Esophagus mucosa (tissue), 1 donor: ENCODE results near the gene PIAS1. TPM values are rescaled to one million over a fixed set of nuclear protein-coding genes. Genes with fewer than 3 reads are reported as not detected.
"Not testable (repeated sequence)": the region's sequence is repeated elsewhere in the genome, so short reads cannot be mapped to it uniquely, and the experiment has no call there.

ENCODE experiments used
- ATAC-seq: fragments of 200-7000 bp; cut with Tn5 transposase; one replicate; pipeline ENCODE4 v1.9.1; 2020
- total RNA-seq: library from RNA; stranded (reverse); gene quantifications from one replicate; pipeline ENCODE4 v1.2.4, GENCODE V29; 2023
- donor health status: DM: yes; HTN: yes; CAD: no.

The PIAS1 gene
- total RNA-seq, 1 donor from 2014 or later: 24.4 TPM

- ATAC-seq: no peak
These were observed 19.3 kb upstream of the PIAS1 start for GRCh38 chr15:68034719-68035293.

DNA sequence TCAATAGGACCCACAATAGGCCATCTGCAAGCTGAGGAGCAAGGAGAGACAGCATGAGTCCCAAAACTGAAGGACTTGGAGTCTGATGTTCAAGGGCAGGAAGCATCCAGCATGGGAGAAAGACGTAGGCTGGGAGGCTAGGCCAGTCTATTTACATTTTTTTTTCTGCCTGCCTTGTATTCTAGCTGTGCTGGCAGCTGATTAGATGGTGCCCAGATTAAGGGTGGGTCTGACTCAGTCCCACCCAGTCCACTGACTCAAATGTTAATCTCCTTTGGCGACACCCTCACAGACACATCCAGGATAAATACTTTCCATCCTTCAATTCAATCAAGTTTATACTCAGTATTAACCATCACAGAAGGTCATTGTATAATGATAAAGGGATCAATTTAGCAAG is 15.9 kb upstream of the PIAS1 start:
- no peak for ATAC-seq

DNA sequence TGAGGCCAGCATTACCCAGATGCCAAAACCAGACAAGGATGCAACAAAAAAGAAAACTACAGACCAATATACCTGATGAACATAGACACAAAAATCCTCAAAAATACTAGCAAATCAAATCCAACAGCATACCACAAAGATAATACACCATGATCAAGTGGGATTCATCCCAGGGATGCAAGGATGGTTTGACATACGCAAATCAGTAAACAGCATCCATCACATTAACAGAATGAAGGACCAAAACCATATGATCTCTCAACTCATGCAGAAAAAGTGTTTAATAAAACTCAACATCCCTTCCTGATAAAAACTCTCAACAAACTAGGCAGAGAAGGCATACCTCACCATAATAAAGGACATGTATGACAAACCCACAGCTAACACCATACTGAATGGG is 14.0 kb upstream of the PIAS1 start:
- ATAC-seq: no peak

DNA sequence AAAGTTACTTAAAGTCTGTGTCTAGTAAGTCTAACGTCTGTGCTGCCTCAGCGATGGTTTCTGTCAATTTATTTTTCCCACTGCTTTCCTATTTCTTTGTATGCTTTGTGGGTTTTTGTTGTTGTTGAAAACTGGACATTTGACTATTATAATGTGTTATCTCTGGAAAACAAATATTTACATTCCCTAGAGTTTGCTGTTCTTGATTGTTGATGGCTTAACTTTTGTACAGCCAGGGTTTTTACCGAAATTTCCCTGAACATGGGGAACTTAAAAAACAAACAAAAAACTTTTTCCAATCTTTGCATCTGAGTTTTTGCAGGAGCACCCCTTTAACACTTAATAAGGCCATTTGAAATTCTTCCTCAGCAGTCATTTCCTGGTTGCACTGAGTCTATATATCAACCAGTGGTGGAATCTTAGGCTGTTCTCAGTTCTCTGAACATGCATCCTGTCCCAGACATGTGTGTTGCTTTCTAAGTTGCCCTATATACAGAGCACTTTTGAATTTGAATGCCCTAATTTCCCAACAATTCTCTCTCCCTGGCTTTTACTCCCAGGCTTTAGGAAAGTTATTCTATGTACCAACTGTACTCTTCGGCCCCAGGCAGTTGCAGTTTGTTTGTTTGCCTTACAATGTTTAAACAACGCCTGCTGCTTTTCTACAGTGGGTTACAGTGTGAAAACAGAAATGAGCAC is 11.8 kb upstream of the PIAS1 start:
- ATAC-seq: no peak

DNA sequence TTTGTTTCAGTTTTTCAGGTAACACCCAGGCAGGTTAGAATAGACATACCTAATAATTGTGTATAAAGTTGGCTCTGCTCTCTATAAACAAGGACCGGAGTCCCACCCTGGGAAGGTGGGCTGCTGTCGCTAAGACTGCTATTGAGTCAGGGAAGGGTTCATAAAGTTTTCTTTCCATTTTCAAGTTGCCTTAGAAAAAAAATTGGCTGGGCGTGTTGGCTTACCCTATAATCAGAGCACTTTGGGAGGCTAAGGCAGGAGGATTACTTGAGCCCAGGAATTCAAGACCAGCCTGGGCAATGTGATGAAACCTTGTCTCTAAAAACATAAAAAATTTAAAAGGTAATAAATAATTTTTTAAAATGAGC is 11.3 kb upstream of the PIAS1 start:
- ATAC-seq: no peak

DNA sequence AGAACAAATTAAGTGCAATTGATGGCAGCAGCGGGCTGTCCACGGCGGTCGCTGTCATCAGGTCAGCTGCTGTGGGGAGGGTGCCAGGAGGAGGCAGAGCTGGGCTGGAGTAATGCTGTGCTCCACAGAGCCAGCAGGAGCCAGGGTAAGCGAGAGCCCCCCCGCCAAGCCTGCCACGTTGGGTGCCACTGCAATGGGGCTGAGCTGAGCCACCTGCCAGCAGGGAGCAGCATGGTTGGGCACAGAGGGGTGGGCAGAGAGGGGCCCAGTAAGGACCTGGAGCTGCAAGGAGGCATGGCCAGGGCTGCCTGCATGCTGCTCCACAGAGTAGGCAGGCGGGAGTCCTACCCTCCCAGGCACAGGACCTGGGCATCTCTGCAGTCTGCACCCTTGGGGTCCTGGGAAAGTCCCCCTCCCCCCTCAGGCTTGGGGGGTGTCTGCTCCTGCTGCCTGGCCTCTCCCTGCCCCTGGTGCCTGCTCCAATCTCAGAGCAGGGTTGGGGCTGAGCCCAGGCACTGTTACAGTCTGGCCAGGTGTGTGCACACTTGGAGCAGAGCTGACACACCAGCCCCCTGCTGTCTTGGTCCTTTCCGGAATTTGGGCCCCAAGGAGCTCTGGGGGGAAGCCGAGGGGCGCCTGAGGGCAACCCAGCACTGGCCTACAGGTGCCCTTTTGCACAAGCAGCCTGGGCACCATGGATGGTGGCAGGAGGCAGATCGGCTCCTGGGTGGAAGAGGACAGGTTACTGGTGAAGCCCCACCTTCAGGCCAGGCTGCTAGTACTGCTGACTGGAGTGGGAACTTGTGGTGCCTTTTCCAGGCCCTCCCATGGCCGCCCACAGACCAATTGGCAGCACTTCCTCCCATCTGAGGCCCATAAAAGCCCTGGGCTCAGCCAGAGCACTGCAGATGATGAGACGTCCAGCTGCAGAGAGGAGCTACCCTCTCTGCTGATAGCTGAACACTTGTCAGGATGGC is 8.5 kb upstream of the PIAS1 start:
- ATAC-seq: peak; percentile 15

GRCh38 chr15:68047826-68048225 is 6.3 kb upstream of the PIAS1 start:
- ATAC-seq: no peak

DNA sequence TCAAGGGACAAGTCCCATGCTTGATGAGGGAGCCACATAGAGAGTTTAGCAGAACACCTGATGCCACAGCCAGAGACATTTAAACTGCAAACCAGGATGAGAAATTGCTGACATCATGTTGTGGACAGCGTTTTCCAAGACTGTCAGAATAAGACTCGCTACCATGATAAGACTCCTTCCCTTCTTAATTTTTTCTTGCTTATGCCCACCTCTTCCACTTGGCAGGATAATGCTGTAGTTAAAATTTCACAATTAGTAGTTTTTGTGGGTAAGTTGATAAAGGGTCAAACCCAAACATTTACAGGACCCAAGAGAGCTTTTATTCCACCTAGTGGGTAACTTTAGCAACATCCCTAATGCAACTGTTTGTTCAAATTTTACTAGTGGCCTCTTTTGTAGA is 3.0 kb upstream of the PIAS1 start:
- no peak for ATAC-seq

GRCh38 chr15:68051907-68052306 is 2.2 kb upstream of the PIAS1 start:
- ATAC-seq: no peak

DNA sequence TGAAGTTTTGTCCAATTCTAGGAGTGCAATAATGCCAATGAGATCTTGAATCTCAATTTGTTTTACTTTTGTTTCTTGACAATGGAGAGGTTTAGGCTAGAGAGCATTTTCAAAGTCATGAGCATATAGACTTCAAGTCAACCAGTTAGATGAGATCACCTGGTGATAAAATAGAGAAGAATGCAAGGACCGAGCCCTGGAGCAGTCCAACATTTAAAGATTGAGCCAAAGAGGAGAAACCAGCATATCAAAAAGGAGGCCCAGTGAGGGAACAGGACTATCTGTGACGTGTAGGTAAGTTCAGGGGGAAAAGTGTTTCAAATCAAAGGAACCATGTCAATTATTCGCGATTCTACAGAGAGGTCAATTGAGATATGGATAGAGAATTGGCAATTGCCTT is 1.7 kb upstream of the PIAS1 start:
- no peak for ATAC-seq

- no peak for ATAC-seq
These were observed 1.1 kb upstream of the PIAS1 start for GRCh38 chr15:68053001-68053400.

DNA sequence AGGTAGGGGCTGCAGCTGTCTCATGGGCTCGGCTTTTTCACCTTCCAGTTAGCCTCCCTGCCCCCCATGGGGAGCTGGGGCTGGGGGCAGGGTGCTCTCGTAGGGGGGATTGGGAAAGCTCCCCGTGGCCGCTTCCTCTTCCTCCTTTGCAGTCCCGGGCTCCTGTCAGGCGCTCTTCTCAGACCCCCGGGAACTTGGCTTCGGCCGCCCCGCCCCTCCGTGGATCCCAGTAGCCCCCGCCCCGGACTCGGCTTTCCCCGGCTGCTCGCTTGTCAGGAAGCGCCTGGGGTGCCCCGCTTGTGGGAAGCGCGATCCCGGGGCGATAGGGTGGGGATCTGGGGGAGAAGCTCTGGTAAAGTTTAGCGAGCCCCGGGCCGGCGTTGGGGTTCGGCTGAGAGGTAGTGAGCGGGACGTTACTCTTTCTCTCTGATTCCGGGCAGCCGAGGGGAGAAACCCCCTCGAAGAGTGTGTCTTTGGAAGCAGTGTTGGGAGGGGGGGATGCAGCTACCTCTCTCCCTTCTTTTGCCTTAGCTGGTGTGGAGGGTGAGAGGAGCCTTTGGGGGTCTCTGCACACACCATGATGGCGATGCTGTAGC is 611 bp downstream of the PIAS1 start:
- peak; percentile 46 for ATAC-seq

DNA sequence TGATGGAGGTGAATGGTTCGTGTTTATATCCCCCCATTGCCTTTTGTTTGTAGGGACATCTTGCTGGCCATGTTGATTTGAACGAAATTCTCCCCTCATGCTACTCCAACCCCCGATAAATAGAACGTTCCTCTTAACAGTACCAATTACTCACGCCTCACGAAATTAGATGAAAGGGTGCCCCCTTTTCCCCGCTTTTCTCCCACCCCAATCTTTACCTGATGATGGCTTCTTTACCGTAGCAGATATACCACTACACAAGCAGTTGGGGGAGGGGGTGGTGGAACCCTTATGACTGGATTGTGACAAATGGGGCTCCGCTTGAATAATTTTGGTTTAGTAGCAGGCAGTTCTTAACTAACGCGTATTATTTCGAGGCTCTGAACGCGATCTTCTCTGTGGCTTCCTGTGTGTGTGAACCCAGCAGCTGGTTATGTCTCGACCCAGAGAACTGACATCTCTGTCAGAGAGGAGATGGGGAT is 1.1 kb downstream of the PIAS1 start:
- no peak for ATAC-seq

GRCh38 chr15:68056097-68056865 is 2.2 kb downstream of the PIAS1 start:
- no peak for ATAC-seq

DNA sequence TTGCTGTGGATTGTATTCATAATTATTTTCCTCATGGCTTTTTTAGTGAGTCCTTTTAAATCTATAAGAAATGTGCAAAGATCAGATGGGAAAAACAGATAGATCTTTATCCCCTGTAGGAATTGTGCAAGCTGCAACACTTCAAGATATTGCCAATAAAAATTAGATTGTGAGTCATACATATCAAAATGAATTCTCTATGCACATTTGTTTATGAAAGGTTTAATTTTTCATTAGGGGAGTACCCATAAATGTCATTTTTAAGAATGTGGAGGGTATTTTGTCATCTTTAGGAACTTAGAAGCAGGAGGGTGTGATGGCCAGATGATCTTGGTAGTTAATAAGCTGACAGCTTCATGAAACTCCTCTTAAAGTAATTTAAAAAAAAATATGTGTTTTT is 2.9 kb downstream of the PIAS1 start:
- no peak for ATAC-seq

GRCh38 chr15:68057758-68058157 is 3.6 kb downstream of the PIAS1 start:
- ATAC-seq: no peak

DNA sequence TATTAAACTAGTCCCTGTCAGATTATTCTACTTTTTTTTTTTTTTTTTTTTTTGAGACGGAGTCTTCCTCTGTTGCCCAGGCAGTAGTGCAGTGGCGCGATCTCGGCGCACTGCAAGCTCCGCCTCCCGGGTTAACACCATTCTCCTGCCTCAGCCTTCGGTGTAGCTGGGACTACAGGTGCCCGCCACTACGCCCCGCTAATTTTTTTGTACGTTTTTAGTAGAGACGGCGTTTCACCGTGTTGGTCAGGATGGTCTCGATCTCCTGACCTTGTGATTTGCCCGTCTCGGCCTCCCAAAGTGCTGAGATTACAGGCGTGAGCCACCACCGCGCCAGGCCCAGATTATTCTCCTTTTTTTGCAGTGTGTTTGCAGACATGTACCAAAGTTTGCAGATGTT is 4.9 kb downstream of the PIAS1 start:
- not testable (repeated sequence) for ATAC-seq

- no peak for ATAC-seq
These were observed 5.5 kb downstream of the PIAS1 start for GRCh38 chr15:68059630-68060029.

- ATAC-seq: no peak
These were observed 7.1 kb downstream of the PIAS1 start for GRCh38 chr15:68061171-68061570.

GRCh38 chr15:68061602-68062001 is 7.5 kb downstream of the PIAS1 start:
- no peak for ATAC-seq

- ATAC-seq: no peak
These were observed 8.1 kb downstream of the PIAS1 start for GRCh38 chr15:68062214-68062613.

GRCh38 chr15:68062946-68063465 is 8.9 kb downstream of the PIAS1 start:
- no peak for ATAC-seq
